ENCODE results near the gene FLVCR1.
A peak's percentile ranks its signal among the peaks of the same experiment; 100 is the strongest.
"Not testable (repeated sequence)": the region's sequence is repeated elsewhere in the genome, so short reads cannot be mapped to it uniquely, and the experiment has no call there.

The FLVCR1 gene

GRCh38 chr1:212860713-212861581 is 2.9 kb downstream of the FLVCR1 start:
- DNase-seq = peak; percentile 41

- DNase-seq = no peak
Observed at GRCh38 chr1:212862111-212862690, 4.1 kb downstream of the FLVCR1 start.

GRCh38 chr1:212863345-212863744 is 5.3 kb downstream of the FLVCR1 start:
- DNase-seq = not testable (repeated sequence)

GRCh38 chr1:212864201-212864600 is 6.1 kb downstream of the FLVCR1 start:
- DNase-seq = no peak

- no peak for DNase-seq
Observed at GRCh38 chr1:212867192-212867591, 9.1 kb downstream of the FLVCR1 start.

GRCh38 chr1:212871976-212872375 is 13.9 kb downstream of the FLVCR1 start:
- no peak for DNase-seq

GRCh38 chr1:212873518-212873917 is 15.4 kb downstream of the FLVCR1 start:
- DNase-seq = no peak

GRCh38 chr1:212878418-212878817 is 20.3 kb downstream of the FLVCR1 start:
- DNase-seq = no peak

- DNase-seq = no peak
Observed at GRCh38 chr1:212879947-212880690, 22.0 kb downstream of the FLVCR1 start.

- DNase-seq = no peak
Observed at GRCh38 chr1:212884592-212884991, 26.5 kb downstream of the FLVCR1 start.

GRCh38 chr1:212892108-212892507 is 34.0 kb downstream of the FLVCR1 start:
- no peak for DNase-seq

- DNase-seq = no peak
Observed at GRCh38 chr1:212899845-212900244, 41.8 kb downstream of the FLVCR1 start.

- DNase-seq = no peak
Observed at GRCh38 chr1:212901290-212901689, 43.2 kb downstream of the FLVCR1 start.

GRCh38 chr1:212902054-212902453 is 44.0 kb downstream of the FLVCR1 start:
- no peak for DNase-seq

- DNase-seq = no peak
Observed at GRCh38 chr1:212903664-212904063, 45.6 kb downstream of the FLVCR1 start.

GRCh38 chr1:212908071-212908470 is 50.0 kb downstream of the FLVCR1 start:
- DNase-seq = not testable (repeated sequence)

- DNase-seq = no peak
Observed at GRCh38 chr1:212908971-212909370, 50.9 kb downstream of the FLVCR1 start.

GRCh38 chr1:212909652-212910063 is 51.6 kb downstream of the FLVCR1 start:
- DNase-seq = no peak

GRCh38 chr1:212910213-212910612 is 52.1 kb downstream of the FLVCR1 start:
- not testable (repeated sequence) for DNase-seq

GRCh38 chr1:212913638-212914037 is 55.6 kb downstream of the FLVCR1 start:
- not testable (repeated sequence) for DNase-seq

GRCh38 chr1:212914110-212914509 is 56.0 kb downstream of the FLVCR1 start:
- not testable (repeated sequence) for DNase-seq

GRCh38 chr1:212914789-212915188 is 56.7 kb downstream of the FLVCR1 start:
- DNase-seq = no peak

All from fibroblast of skin of back (primary cell).